ENCODE results near the gene PCBP3. TPM values are rescaled to one million over a fixed set of nuclear protein-coding genes. Genes with fewer than 3 reads are reported as not detected.
"Not testable (repeated sequence)": the region's sequence is repeated elsewhere in the genome, so short reads cannot be mapped to it uniquely, and the experiment has no call there.

The PCBP3 gene
- polyA plus RNA-seq, 3 donors = 1.1 to 1.7 (median 1.4) TPM

DNA sequence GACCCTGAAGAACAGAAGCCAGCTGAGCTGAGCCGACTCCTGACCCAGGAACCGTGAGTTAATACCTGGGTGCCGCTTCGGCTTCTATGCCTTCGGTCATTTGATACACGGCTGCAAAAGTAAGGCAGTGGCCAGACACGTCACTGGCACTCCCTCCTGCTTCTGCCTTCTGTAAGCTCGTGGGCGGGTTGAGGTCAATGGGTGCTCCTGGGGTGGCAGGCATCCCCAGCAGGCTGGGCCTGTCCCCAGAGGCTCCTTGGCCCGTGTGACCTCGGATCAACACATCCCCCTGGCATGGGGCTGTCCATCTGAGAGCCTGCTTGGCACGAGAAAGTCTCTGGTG, 302.3 kb downstream of the PCBP3 start:
- DNase-seq (ENCODE audit: low read depth in 3 of 3, low spot score in 2 of 3) = no peak

DNA sequence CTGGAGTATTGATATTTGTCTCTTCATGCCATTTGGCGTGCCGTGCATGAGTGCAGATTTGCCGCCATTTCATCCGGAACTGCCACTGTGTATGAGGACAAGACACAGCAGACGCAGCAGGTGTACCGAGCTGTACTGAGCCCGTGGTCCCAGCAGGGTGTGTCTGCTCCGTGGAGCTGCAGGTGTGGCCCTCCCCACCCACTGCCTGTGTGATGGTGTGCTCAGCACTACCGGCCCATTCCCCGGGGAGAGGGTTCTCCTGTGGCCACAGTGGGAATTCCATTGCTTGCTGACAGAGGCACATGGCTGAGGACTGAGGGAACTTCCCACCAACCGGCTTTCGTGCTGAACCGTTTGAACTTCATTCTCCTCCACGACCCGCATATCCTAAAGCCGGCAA, 303.8 kb downstream of the PCBP3 start:
- no peak for DNase-seq (ENCODE audit: low read depth in 3 of 3, low spot score in 2 of 3)

DNA sequence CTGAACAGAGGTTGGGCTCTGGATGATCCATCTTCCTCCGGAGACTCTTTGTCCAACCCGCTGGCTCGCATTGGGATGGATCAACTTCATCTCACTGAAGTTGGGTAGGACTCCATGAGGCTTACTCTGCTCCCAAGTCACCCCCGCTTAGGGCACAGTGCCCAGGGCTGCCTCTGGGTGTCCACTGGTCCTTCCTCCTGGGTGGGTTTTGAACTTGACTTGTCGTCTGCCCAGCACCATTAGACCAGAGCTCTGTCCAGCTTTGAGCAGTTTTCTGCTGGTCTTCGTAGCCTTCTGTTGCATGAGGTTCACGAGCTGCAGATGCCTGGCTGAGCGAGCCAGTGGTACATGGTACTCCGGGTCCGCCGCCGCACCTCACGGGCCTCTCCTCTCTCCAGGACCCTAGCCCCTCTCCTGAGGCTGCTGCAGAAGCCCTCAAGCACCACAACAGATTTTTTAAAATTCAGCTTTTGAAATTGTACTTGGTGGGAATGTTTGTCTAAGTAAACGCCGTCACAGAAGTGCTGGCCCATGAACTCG, 304.3 kb downstream of the PCBP3 start:
- no peak for DNase-seq (ENCODE audit: low read depth in 3 of 3, low spot score in 2 of 3)

DNA sequence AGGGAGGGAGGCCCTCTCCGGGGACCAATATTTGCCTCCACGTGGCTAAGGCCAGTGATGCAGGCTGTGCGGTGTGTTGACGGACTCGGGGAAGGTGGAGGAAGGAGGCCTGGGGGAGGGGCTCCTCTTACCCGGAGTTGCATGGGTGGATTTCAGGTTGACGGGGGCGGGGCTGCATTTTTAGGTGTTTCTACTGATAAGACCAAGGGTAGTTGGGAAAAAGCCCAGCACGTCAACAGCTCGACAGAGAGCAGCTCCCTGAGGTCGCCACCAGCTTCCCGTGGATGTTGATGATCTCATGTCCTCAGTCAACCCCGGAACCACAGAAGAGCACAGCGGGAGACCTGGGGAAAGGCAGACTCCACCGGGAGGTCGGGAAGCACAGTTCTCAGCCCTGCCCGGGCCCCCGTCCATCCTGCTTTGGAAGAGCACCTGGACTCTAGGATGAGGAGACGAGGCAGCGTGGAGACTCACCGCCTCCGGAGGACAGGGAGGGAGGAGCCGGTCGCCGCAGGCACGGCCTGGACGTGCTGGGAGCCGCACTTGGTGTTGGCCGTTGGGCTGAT, 305.1 kb downstream of the PCBP3 start:
- no peak for DNase-seq (ENCODE audit: low read depth in 3 of 3, low spot score in 2 of 3)

DNA sequence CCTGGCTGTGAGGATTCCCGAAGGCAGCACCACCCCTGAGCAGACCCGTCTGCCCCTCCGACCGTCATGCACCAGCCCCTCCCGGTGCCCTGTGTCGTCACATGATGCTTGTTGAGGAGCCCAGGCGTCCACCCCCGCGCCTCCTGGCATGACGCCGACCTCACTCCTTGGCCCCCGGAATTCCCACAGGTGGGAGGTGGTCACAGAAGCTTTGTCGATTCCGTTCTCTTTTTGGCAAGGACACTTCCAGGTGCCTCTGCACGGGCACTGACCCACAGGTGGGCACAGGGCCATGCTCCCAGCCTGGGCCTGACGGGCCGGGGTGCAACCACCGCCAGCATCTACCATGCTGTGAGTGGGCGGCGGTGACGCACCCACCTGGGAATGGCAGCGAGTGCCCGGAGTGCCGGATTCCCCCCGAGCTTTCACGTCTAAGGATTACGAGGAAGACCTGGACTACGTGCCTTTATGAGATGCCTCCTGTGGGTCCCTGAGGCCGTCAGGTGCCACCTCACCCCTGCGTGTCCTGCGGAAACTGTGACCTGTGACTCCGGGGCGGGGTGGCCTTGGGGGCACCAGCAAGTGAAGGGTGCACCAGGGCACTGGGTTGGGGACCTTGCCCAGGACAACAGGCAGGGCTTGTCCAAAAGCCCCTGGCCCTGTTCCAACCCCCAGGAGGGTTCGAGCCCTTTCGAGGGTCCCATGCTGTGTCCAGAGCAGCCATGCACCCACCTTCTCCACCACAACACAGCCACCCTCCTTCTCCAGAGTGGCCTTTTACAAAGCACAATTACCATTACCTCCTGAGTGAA, 306.6 kb downstream of the PCBP3 start:
- DNase-seq (ENCODE audit: low read depth in 3 of 3, low spot score in 2 of 3) = no peak

DNA sequence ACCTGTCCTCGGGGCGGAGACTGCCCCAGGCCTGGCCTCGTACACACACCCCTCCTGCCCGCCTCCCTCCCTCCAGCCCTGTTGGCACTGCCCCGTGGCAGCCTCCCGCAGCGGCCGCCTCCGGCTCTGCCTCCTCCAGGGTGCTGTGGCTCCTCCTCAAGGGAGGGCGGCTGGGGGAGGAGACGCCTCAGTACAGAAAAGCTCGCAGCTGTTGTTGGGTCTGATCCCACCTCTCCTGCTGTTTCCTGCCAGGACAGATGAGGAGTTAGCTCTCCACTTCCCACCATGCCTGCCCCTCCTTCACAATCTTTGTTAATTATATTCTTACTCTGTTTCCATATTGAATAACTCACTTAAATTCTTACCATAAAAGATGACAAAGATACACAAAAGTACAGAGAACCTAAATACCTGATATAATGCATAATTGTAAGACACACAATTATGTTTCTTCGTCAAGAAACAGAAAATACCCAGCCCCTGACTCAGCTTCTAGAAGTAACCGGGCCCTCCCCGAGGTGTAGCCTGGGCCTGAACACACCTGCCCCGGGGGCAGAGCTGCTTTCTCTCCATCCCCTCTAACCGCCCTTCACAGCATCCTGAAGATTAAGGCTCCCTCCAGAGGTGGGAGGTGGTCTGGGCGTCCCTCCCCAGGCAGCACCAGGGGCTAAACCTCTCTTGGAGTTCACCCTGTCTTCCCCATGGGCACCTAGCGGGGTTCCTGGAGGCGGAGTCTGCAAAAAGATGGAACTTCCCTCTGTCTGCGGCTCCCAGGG, 307.4 kb downstream of the PCBP3 start:
- no peak for DNase-seq (ENCODE audit: low read depth in 3 of 3, low spot score in 2 of 3)

DNA sequence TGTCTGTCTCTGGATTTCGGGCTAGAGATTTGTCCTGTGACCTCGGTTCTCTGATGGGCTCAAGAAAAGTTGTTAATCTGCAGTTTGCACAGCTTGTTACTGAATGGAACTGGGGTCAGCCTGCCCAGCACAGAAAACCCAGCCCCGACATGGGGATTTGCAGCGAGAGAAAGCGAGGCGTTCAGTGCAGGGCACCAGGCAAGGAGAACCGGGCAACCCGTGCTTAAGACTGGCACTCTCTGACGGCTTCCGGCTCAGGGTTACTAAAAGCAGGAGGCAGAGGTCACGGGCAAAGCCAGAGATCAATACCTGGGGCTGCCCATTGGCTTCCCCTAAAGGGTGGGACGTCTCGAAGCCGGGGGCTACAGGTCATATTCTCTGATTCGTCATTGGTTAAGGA, 308.2 kb downstream of the PCBP3 start:
- no peak for DNase-seq (ENCODE audit: low read depth in 3 of 3, low spot score in 2 of 3)

DNA sequence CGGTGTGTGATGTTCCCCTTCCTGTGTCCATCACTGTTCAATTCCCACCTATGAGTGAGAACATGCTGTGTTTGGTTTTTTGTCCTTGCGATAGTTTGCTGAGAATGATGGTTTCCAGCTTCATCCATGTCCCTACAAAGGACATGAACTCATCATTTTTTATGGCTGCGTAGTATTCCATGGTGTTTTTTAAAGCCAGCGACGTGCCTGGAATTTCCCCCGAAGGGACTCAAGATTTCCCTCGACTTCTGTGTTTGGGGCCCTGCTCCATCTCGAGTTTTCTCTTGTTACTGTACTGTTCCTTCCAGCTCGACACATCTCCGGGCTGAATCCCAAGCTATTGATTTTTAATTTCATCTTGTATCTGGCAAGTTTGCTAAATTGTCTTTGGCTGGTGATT, 309.0 kb downstream of the PCBP3 start:
- not testable (repeated sequence) for DNase-seq (ENCODE audit: low read depth in 3 of 3, low spot score in 2 of 3)

DNA sequence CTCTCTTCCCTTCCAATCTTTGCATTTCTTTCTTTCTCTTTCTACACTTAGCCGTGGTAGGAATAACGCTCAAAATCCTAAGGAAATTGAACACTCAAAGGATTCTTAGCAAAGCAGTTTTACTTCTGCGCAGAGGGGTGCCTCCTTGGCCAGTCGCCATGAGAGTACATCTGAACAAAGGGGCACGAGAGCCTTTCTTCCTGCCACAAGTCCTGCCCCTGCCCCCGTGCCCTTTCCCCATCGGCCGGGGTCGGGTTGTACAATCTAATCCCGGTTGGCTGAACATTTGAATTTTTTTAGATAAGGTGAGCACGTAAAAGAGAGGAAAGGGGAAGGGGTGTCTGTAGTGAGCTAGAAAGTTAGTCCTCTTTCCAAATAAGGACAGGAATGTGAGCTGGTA, 309.4 kb downstream of the PCBP3 start:
- DNase-seq (ENCODE audit: low read depth in 3 of 3, low spot score in 2 of 3) = no peak

DNA sequence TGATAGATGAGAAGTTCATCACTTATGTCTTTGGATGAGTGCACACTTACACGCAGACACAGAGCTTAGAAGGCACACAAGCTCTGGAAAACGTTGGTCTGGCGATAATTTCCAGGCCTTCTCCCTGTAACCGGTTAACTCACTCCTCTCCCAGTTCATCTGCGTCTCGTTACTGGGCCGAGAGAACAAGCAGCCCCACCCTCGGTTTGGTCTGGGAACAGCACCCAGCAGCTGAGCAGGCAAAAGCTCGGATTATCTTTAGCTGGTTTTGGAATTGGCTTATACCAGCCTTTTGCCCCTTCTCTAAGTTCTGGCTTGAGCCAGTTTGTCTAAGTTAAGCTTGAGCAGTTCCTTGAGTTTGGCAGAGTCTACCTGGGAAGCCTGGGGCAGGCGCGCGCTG, 310.7 kb downstream of the PCBP3 start:
- DNase-seq (ENCODE audit: low read depth in 3 of 3, low spot score in 2 of 3) = no peak

DNA sequence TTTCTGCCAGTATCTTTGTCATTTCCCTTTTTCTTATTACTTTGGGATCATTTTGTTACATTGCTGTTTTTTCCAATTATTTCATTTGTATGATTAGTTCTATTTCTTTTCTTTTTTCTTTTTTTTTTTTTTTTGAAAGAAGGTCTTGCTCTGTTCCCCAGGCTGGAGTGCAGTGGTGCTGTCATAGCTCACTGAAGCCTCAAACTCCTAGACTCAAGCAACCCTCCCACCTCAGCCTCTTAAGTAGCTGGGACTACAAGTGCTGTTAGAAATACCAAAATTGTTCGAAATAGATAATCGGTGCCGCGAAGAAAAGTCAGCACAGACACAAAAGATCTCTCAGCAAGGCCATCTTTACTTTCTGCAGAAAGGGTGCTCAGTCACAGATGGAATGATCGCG, 311.4 kb downstream of the PCBP3 start:
- no peak for DNase-seq (ENCODE audit: low read depth in 3 of 3, low spot score in 2 of 3)

DNA sequence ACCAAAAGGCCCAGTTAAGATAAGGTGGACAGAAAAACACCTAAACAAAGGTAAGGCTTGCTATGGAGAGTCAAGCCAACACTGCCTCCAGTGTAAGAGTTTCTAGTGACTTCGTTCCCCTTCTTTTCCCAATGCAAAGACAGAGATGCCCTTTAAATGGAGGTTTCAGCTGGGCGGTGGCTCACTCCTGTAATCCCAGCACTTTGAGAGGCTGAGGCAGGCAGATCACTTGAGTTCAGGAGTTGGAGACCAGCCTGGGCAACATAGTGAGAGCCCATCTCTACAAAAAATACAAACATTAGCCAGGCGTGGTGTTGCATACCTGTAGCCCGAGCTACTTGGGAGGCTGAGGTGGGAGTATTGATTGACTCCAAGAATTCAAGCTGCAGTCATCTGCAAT, 314.0 kb downstream of the PCBP3 start:
- no peak for DNase-seq (ENCODE audit: low read depth in 3 of 3, low spot score in 2 of 3)

DNA sequence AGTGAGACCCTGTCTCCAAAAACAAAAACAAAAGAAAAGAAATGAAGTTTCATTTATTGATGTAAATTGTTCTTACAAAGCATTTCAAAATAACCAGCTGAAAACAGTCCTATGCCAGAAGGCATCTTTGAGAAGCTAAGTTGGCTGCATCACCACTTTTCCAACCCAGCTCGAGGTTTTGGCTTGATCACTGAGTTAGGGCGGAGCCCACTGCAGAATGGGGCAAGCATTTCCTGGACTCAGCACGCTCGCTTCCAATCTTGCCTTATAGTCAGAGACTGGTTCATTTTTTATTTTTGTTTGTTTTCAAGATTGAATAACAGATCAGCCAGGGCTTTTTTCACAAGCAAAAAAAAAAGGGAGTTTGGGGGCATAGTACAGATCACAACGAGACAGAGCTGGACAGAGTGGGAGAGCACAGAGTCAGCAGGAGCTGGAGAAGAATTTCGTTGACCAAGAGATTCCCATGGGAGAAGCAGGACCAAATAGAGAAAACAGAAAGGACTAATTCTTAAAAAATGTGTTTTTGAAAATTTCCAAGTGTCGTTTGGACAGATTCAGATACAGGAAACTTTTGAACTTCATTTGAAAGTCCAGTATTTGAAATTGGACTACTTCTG, 314.6 kb downstream of the PCBP3 start:
- no peak for DNase-seq (ENCODE audit: low read depth in 3 of 3, low spot score in 2 of 3)

DNA sequence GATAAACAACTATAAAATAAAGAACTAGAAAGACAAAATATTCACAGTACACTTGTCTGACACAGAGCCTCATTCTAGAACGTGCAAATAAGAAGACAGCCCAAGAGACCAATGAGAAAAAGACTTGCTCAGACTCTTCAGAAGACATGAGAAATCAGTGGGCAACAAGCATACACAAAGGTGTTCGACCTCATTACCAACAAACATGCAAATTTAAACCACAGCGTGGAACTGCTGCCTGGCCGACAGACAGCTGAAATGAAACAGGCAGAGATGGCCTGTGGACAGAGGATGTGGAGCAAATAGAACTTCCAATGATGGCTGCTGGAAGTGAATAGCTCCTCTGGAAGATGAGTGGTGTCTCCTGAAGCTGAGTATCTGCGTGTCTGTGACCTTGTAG, 315.7 kb downstream of the PCBP3 start:
- no peak for DNase-seq (ENCODE audit: low read depth in 3 of 3, low spot score in 2 of 3)

DNA sequence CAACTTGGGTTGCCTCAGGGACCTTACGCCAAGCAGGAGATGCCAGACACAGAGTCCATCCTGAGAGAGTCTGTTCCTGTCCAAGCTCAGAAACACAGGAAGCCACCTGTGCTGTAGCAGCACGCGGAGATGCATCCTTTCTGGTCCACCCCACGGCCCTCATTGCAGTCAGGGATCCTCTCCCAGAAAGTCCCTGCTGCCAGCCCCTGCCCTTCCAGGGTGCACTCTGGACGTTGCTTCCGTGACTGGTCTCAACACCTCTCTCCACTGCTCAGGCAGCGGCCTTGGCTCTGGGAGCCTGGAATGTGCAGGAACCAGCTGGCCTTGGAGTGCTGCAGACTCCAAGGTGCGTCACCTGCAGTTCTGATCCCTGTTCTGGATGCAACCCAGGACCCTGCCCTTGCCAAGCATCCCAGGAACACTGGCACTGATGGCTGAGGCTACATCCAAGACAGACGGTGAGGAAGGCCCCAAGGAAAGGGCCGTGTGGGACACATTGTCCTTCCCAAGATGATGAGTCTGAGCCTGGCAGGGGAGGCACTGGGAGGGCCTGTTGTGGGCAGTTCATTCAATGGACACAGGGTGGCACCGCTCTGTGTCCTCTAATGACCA, 316.4 kb downstream of the PCBP3 start:
- no peak for DNase-seq (ENCODE audit: low read depth in 3 of 3, low spot score in 2 of 3)

DNA sequence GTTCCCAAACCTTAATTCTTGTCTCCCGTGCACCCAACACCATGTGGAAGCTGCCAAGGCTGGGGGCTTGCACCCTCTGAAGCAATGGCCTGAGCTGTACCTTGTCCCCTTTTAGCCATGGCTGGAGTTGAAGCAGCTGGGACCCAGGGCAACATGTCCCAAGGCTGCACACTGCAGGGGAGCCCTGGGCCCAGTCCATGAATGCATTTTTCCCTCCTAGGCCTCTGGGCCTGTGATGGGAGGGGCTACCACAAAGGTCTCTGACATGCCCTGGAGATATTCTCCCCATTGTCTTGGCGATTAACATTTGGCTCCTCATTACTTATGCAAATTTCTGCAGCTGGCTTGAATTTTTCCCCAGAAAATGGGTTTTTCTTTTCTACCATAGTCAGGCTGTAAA, 317.9 kb downstream of the PCBP3 start:
- DNase-seq (ENCODE audit: low read depth in 3 of 3, low spot score in 2 of 3) = not testable (repeated sequence)

DNA sequence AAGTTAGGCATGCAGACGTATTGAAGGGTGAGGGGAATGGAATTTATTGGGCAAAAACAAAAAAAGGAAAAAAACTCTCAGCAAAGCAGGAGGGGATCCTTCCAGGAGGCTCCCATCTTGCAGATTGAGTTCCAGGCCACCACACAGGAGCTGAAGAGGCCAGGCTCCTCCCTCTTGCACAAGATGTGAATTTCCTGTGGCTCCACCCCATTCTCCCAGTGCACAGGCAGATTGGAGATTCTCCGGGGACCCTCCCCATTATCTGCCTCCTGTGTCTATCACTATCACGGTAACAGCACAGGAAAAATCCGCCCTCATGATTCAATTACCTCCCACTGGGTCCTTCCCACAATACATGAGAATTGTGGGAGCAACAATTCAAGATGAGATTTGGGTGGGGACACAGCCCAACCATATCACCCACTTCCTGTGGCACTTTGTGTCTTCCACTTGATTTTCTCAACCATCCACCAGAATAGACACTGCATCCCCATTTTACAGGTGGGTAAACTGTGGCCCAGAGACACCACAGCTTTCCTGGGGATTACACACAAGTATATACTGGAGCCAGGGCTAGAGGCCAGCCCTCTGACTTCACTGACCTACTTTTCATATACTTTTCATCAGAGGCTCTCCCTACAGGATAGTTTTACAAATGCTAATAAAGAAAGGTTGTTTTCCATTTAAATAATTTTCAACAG, 319.2 kb downstream of the PCBP3 start:
- no peak for DNase-seq (ENCODE audit: low read depth in 3 of 3, low spot score in 2 of 3)

DNA sequence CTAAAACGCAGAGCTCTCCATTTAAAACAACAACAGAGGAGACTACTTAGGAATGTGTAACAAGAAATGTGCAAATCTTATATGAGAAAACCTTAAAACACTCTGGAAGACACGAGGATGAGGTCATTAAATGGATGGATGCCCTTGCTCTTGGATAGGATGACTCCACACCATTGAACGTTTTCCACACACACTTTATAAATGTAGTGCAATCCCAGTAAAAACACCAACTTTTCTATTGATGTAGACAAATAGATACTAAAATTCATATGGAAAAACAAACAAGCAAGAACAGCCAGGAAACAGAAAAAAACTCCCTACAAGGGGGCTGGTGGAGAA, 319.7 kb downstream of the PCBP3 start:
- no peak for DNase-seq (ENCODE audit: low read depth in 3 of 3, low spot score in 2 of 3)

DNA sequence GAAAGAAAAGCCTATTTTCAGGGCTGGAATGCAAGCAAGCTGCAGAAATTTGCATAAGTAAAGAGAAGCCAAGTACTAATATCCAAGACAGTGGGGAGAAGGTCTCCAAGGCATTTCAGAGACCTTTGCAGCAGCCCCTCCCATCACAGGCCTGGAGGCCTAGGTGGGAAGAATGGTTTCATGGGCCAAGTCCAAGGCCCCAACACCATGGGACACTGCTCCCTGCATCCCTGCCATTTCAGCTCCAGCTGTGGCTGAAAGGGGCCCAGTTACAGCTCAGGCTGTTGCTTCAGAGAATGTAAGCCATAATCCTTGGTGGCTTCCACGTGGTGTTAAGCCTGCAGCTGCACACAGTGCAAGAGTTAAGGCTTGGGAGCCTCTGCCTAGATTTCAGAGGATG, 321.1 kb downstream of the PCBP3 start:
- no peak for DNase-seq (ENCODE audit: low read depth in 3 of 3, low spot score in 2 of 3)

DNA sequence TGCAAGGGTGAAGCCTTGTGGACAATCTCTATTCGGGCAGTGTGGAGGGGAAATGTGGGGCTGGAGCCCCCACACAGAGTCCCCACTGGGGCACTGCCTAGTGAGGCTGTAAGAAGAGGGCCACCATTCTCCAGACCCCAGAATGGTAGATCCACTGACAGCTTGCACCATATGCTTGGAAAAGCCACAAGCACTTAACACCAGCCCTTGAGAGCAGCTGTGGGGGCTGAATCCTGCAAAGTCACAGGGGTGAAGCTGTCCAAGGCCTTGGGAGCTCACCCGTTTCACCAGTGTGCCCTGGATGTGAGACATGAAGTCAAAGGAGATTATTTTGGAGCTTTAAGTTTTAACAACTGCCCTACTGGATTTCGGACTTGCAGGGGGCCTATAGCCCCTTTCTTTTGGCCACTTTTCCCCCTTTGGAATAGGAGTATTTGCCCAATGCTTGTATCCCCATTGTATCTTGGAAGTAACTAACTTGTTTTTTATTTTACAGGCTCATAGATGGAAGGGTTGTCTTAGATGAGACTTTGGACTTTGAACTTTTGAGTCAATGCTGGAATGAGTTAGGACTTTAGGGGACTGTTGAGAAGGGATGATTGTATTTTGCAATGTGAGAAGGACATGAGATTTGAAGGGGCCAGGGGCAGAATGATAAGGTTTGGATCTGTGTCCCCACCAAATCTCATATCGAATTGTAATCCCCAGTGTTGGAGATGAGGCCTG, 321.7 kb downstream of the PCBP3 start:
- no peak for DNase-seq (ENCODE audit: low read depth in 3 of 3, low spot score in 2 of 3)

Measured in right renal cortex interstitium (tissue), 3 donors.